ENCODE results near the gene SPSB3. TPM values are rescaled to one million over a fixed set of nuclear protein-coding genes. Genes with fewer than 3 reads are reported as not detected.

SPSB3 gene
- total and polyA plus RNA-seq, 9 of the 15 experiments (the other 6 are each of a cell fraction or from before 2014, with no cell fraction given), result 0.39 to 37.4 (median 7.1) TPM

DNA sequence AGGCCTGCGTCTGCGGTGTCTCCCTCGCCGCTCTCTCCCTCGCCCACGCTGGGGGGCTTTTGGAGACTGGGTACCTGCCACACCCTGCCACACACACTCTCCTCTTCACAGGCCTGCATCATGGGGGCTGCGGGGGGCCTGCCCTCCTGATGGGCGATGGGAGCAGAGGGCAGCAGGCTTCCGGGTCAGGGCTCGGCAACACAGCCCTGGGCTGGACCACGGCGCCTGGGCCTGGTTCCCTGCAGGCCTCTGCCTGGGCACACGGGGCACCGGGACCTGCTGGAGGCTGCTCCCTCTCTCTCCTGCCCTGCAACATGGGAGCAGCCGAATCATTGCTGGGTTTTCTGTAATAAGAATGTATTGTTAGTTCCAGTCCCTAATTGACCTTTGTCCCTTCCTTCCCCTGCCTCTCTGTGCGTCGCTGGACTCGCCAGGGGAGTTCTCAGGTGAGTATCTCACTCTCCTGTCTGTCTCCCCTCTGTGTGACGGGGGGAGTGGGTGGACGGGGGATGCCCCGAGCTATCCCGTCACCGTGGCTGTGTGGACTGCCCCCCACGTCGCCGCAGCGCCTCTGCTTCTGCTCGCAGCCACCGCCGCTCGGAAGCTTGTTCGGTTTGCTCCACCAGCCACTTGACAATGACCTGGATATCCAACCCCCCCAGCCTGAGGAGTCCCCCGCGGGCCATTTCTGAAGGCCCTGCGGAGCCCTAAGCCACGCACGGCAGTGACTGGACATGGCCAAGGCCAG, 24.5 kb downstream of the SPSB3 start:
- ATAC-seq (no peak), FAIRE-seq (no peak), DNase-seq (ENCODE audit: extremely low read depth in 1 of 4, low spot score in 3 of 4) (no peak)
- intact Hi-C loops (cut with micrococcal nuclease) (no loop called here), in situ Hi-C loops (cut with MboI) (no loop called here)
- H2AFZ ChIP-seq (ENCODE audit: low read depth, low read length), result no peak overlapping the region
- WGBS (ENCODE audit: insufficient coverage, low coverage, missing lambda C conversion rate), result 90% methylated on average over 27 of the region's 37 CpGs
- no peaks in the 10 kb centered on the region for H3K9me3 ChIP-seq (replicated peaks; ENCODE audit: control insufficient read depth, insufficient read depth, low read depth, low read length)
- no peaks in the 10 kb centered on the region for H3K9me1 ChIP-seq (ENCODE audit: control insufficient read depth, insufficient read depth, low read length)
- no peak for TF ChIP-seq CAMTA2 (CRISPR knock-in tag; conservative IDR thresholded peaks at IDR 0.05)
- TF ChIP-seq POLR2G (IDR thresholded peaks at IDR 0.05; ENCODE audit: low read depth, low read length), result peak; percentile 19; the same call in 1 of the 2 replicates
- TF ChIP-seq ZNF212 (CRISPR knock-in tag; IDR thresholded peaks at IDR 0.05), result no peak
- no peak for TF ChIP-seq STAT5B (CRISPR knock-in tag; IDR thresholded peaks at IDR 0.05)
- no peak for TF ChIP-seq MYBL2 (IDR thresholded peaks at IDR 0.05; ENCODE audit: low read depth)
- TF ChIP-seq MYBL2 (CRISPR knock-in tag; IDR thresholded peaks at IDR 0.05; ENCODE audit: borderline replicate concordance), result no peak
- H3K27me3 ChIP-seq (ENCODE audit: control insufficient read depth in 2 of 2, insufficient read depth in 2 of 2, low read length in 2 of 2), result no peaks in the 10 kb centered on the region
- no peak overlapping the region for H3K27ac ChIP-seq (ENCODE audit: extremely low read depth, low read depth, low read length)
- no peaks in the 10 kb centered on the region for H4K20me1 ChIP-seq (replicated peaks; ENCODE audit: control insufficient read depth, insufficient read depth, low read length)
- H3K4me1 ChIP-seq (replicated peaks in 1 of 2; ENCODE audit: control insufficient read depth in 2 of 2, insufficient read depth in 2 of 2, low read length in 2 of 2), result peaks cover 2 to 42% of the 10 kb centered on the region in 2 experiments; a peak in 3 of 5 replicates
- H3K36me3 ChIP-seq (ENCODE audit: control insufficient read depth, insufficient read depth, low read length), result peaks cover 30% of the 10 kb centered on the region; the same call in 2 of the 3 replicates
- BruUV-seq (replicated peaks), result no TSS peak
- no peak overlapping the region for H3K4me3 ChIP-seq
- no peaks in the 10 kb centered on the region for H3K79me2 ChIP-seq (ENCODE audit: control insufficient read depth, insufficient read depth, low read length)
- H3K4me2 ChIP-seq (ENCODE audit: insufficient read depth, low read length), result no peak overlapping the region
- CTCF ChIA-PET (ENCODE audit: low intra/inter-chr PET ratio), result interaction anchor here (0.7 kb wide), 1 partner anchor 56 kb away, joined by 4 read pairs; no protein-coding TSS in a partner anchor
- POLR2A ChIA-PET, result interaction anchor here (1.1 kb wide), 1 partner anchor 52 kb away, joined by 5 read pairs; the partner anchor contains the start of gene MAPK8IP3
- H3K9ac ChIP-seq (ENCODE audit: insufficient read depth in 1 of 2, low read depth in 2 of 2, low read length in 2 of 2), result no peak overlapping the region; a peak in 1 of 4 replicates

Data from K562 (cell line).